ENCODE data around the gene SLC18B1.

Gene SLC18B1
- 8.5 to 28.3 (median 17.0) reads per million in 18 experiments for total RNA-seq

DNA sequence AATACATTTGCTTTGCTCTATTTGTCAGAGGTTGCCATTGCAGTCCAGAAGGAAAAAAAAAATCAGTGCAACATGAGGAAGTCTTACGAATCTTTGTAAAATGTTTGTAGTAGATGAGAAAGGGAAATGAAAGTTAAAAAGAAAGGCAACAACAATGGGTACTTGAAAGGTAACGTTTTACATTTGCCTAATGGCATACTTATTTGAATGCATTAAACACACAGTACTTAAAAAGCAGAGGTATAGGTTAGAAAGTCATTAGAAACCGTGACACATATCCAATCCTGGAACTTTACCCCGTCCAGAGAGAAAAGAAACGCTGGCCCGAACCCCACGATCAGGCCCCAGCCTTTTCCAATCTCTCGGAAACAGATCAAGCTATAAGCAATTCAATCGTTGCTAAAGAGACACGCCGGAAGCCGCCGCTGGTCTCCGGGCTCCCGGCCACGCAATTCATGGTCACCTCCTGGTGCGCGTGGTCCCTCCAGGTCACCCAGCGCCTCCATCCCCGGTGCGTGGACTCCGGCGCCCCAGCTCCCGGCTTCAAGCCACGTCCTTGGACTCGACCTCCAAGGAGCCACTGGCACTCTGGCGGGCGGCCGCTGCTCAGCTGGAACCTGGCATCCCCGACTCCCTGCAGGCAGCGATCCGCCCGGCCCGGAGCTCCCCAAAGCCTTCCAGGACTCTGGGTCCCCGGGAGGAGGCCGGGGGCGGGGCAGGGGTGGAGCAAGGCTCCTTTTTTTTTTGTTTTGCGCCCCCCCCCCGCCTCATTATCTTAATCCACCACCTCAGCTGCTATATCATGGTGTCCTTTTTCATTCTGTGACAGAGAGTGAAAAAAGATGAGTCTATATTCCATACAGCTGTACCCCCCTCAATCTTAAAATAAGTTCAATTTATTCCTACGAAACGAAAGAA, at the start of gene SLC18B1:
TSS of gene SLC18B1 (minus strand) at position 687 of the 918 bp plus-strand sequence. CDS start at position 506, 181 bp downstream.
- DNase-seq, result peak; percentile 32 to 34

GRCh38 chr6:132843316-132844035, 45.0 kb upstream of the SLC18B1 start:
- no peak for DNase-seq

GRCh38 chr6:132841966-132842365, 43.5 kb upstream of the SLC18B1 start:
- no peak for DNase-seq

DNA sequence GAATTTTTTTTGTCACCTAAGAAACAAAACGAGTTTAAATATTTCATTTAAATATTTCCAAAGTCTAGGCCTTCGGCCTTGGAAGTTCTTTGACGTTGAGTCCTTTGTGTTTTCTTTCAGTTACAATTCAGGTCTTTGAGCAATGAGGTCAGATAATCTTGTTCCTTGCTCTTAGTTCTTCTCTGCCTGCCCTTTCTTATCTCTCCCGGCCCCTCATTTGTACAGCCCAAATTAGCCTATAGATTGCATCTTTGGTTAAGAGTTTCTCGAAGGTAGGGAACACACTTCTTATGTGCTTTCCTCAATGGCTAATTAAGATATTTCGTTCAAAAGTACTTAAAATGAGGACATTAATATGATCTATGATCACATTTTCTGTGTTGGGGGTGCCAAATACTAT, 34.5 kb upstream of the SLC18B1 start:
- DNase-seq, result no peak

- peak in 1 of 2 donors; percentile 20 for DNase-seq
Observed at GRCh38 chr6:132830334-132830751, 31.9 kb upstream of the SLC18B1 start.

GRCh38 chr6:132820629-132821381, 22.4 kb upstream of the SLC18B1 start:
- DNase-seq, result no peak

- DNase-seq, result no peak
Observed at GRCh38 chr6:132819405-132820161, 21.1 kb upstream of the SLC18B1 start.

DNA sequence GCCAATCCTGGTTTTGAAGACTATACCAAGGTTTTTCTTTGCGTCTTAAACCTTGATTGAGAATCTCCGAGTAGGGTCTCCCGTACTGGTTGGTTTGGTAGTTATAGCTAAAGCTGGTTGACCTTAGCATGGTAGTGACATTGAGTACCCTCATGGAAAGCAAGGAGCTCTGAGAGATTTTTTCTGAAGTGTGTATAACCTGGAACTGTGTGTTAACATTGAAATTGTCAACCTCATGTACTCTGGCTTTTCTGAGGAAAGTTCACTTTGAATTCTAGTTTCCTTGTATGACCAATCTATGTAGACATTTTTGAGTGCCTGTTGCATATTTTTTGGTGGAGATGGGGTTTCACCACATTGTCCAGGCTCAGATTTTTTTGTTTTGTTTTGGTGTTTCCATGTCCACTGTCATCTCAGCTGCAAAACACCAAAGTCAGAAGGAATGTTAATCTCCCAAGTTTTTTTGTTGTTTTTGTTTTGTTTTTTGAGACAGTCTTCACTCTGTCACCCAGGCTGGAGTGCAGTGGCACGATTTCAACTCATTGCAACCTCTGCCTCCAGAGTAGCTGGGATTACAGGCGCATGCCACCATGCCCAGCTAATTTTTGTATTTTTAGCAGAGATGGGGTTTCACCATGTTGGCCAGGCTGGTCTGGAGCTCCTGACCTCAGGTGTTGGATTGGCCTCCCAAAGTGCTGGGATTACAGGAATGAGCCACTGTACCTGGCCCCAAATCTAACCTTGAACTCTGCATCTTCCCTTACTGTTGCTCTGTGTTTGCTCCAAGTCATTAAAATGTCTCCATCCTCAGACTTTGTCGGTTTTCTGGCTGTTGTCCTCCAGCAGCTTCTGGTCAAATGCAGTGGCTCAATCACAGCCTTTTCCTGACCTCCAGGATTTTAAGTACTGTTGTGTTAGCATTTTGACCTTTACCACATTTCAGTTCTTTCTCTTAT, 20.2 kb upstream of the SLC18B1 start:
- no peak for DNase-seq

GRCh38 chr6:132817554-132818403, 19.3 kb upstream of the SLC18B1 start:
- DNase-seq, result no peak

- DNase-seq, result no peak
Observed at GRCh38 chr6:132816660-132817059, 18.2 kb upstream of the SLC18B1 start.

DNA sequence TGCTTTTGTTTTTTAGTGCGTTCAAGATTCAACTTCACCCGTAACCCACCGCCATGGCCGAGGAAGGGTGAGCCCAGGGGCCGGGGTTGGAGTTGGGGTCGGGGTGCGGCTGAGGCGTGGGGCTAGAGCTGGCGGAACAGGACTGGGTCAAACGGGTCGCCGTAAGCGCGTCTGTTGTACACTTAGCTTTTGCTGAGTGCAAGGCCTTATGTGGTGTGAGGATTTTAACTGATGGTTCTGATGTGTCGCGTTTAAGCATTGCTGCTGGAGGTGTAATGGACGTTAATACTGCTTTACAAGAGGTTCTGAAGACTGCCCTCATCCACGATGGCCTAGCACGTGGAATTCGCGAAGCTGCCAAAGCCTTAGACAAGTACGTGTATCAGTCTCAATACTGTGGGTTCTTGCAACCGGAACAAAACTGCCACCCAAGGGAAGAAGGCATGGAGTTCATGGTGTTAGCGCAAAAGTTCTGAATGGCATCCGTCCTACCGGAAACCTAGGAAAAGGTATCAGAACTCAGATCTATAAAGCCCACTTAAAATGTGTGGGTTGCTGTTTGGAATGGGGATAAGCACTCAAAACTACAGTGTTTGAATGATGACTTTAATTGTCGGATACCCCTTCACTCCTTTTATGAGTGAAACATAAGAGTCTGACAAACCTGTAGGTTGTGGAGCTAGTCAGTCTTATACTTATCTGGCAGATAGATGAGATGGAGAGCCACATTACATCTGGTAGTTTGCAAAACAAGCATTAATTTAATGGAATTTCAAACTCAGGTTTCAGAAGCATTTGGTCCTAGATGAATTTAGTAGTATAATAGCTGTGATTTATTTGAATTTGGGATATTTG, 16.5 kb upstream of the SLC18B1 start:
- DNase-seq, result peak in 1 of 2 donors; percentile 24

GRCh38 chr6:132813173-132813856, 14.9 kb upstream of the SLC18B1 start:
- DNase-seq, result peak; percentile 76 to 87

DNA sequence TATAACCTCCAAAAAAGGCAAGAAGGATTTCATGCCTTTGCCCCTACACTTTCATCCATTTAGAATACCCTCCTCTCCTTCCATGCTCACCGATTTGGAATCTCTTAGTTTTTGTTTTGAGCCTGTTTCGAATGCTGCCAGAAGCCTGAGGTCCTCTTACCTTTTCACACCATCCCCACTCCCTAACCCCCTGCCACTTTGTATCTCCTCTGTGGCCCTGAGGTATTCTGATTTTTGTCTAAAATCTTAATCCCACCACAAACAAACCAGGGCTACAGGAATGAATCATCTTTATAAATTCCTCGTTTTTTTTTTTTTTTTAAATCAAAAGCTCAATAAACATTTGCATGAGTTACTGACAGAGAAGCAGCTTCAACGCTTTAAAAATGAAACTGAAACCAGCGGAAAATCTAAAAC, 14.3 kb upstream of the SLC18B1 start:
- no peak for DNase-seq

DNA sequence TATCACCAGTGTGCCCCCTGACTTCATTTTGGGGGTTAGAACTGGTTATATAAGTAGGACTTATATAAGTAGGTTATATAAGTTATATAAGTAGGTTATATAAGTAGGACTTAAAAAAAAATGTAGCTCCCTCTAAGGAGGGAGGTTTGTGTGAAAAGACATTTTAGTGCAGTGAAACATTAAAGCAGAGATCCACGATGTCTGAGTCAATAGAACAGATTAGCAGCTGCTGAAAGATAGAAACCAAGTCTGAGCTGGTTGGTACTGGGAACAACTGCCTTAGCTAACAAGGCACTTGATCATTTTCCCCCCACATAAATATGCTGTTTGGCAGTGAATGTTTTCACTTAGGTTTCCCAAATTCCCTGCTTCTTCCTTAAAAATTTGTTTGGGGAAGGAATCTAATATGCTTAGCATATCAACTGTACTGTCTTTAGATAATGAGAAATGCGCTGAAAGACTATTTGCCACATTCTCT, 13.9 kb upstream of the SLC18B1 start:
- no peak for DNase-seq

DNA sequence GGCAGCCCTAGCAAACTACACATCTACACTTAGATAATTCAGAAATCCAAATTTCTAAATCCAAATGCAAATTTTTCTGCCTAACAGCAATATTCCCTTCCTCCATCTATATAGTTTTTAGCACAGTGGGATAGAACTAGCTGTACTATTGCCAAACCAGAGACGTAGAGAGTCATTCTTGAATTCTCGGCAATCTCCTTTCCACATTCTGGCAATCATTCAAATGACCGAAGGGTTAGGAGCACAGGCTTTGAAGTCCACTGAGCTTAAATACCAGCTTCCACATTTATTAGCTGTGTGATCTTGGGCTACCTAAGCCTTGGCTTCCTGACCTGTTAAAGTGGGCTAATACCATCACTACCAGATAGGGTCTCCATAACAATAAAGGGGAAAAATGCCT, 12.8 kb upstream of the SLC18B1 start:
- no peak for DNase-seq

GRCh38 chr6:132805548-132805947, 7.1 kb upstream of the SLC18B1 start:
- no peak for DNase-seq

- no peak for DNase-seq
Observed at GRCh38 chr6:132804251-132804650, 5.8 kb upstream of the SLC18B1 start.

- no peak for DNase-seq
Observed at GRCh38 chr6:132800656-132801055, 2.2 kb upstream of the SLC18B1 start.
